SH-SY5Y (cell line): ENCODE data around the gene MXD4.

Source experiments
- GATA2 ChIP-seq: IDR thresholded peaks from 2 replicates; pipeline ENCODE4 v1.6.1; 2011; ENCODE audit warnings: mild to moderate bottlenecking, low read depth, low read length
- GATA3 ChIP-seq: IDR thresholded peaks from 2 replicates; pipeline ENCODE4 v1.6.1; 2011; ENCODE audit warnings: low read depth, mild to moderate bottlenecking, low read length, moderate library complexity

DNA sequence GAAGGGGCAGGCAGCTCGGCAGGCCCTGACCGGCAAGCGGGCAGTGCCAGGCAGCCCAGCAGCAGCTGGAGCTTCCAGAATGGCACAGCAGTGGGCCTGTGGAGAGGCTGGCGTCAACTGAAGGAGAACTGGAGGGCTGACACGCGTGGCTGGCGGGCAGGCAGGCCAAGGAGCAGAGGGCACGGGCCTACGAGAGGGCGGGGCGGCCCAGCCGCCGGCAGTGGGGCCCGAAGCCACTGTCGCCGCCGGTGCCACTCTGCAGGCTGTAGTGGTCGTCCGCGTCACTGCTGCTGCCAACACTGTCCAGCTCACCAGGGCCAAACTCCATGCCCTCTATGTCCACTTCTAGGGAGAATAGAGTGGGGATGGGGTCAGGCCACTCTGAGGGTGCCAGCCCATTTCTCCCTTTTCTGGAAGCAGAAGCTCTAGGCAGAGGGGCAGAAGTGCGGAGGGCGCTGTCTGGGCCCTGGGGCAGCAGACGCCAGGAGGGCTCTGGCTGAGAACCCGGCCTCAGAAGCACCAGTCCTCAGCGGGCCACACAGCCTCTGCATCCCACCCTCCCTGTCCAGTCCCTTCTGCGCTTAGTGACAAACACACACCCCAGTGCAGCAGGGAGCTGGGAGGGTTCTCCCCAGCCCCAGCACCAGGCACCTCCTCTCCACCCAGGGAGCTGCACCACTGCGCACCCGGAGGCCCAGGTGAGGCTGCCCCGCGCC lies 11.4 kb downstream of the MXD4 start:
- TF ChIP-seq GATA2 (no peak), GATA3 (no peak)
